HCEC 1CT (cell line): ENCODE measurements around the gene JADE1.

ENCODE experiments used
- DNase-seq: peaks from one replicate; pipeline ENCODE4 v3.0.0-alpha.2; 2017

Gene JADE1

GRCh38 chr4:128879283-128879682, 69.8 kb downstream of the JADE1 start:
- no peak for DNase-seq

- no peak for DNase-seq
Observed at GRCh38 chr4:128879971-128880370, 70.5 kb downstream of the JADE1 start.

GRCh38 chr4:128880662-128881061, 71.2 kb downstream of the JADE1 start:
- DNase-seq, result no peak

- no peak for DNase-seq
Observed at GRCh38 chr4:128904821-128905220, 95.3 kb downstream of the JADE1 start.

GRCh38 chr4:128906581-128906980, 97.1 kb downstream of the JADE1 start:
- DNase-seq, result no peak

GRCh38 chr4:128907981-128908380, 98.5 kb downstream of the JADE1 start:
- DNase-seq, result no peak

- DNase-seq, result no peak
Observed at GRCh38 chr4:128908735-128909134, 99.2 kb downstream of the JADE1 start.

GRCh38 chr4:128913228-128913627, 103.7 kb downstream of the JADE1 start:
- DNase-seq, result no peak

GRCh38 chr4:128915544-128915943, 106.0 kb downstream of the JADE1 start:
- DNase-seq, result no peak

GRCh38 chr4:128916832-128917231, 107.3 kb downstream of the JADE1 start:
- DNase-seq, result no peak

- DNase-seq, result no peak
Observed at GRCh38 chr4:128917781-128918180, 108.3 kb downstream of the JADE1 start.

- no peak for DNase-seq
Observed at GRCh38 chr4:128921954-128922353, 112.5 kb downstream of the JADE1 start.
